ENCODE measurements around the gene LPA. TPM values are rescaled to one million over a fixed set of nuclear protein-coding genes. Genes with fewer than 3 reads are reported as not detected.
"Not testable (repeated sequence)": the region's sequence is repeated elsewhere in the genome, so short reads cannot be mapped to it uniquely, and the experiment has no call there.

The LPA gene
- total RNA-seq, 1 experiment from 2014 or later = 0.13 TPM

DNA sequence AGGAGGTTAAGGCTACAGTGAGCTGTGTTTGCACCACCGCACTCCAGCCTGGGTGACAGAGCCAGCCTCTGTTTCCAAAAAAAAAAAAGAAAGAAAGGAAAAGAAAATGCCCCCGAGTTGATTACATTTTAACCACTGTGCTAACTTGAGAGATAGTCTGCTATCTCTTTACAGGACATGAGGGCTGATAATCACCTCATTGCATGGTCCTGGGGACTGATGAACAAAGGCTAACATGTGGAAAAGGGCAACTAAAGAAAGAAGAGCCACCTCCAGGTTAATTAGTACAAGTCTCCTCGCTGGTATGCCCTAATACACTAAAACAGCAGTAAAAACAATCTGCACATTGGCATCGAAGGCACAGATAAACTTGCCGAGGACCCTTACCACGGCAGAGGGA is 33.8 kb upstream of the LPA start:
- H3K14ac ChIP-seq (ENCODE audit: insufficient read depth, low read length) = no peak overlapping the region
- H2AFZ ChIP-seq (ENCODE audit: low read length) = no peak overlapping the region
- no peak for DNase-seq
- H3K4me1 ChIP-seq (ENCODE audit: insufficient read depth, low read length) = no peaks in the 10 kb centered on the region
- H4K5ac ChIP-seq (ENCODE audit: insufficient read length, low read depth, low read length) = no peak overlapping the region
- no peak overlapping the region for H2AK5ac ChIP-seq (ENCODE audit: insufficient read length, low read length)
- H3K27ac ChIP-seq (ENCODE audit: insufficient read length, low read depth, low read length) = no peak overlapping the region
- no peak overlapping the region for H4K8ac ChIP-seq (replicated peaks; ENCODE audit: insufficient read length, low read depth, low read length)
- peaks cover 8% of the 10 kb centered on the region for H3K27me3 Mint-ChIP-seq (ENCODE audit: low read depth)
- H3K4me1 Mint-ChIP-seq = no peaks in the 10 kb centered on the region
- no peaks in the 10 kb centered on the region for H3K9me3 ChIP-seq (ENCODE audit: control insufficient read depth, low read depth, low read length)
- no peak overlapping the region for H2BK12ac ChIP-seq (ENCODE audit: insufficient read length, low read depth, low read length)
- no peaks in the 10 kb centered on the region for H3K23me2 ChIP-seq (ENCODE audit: insufficient read length, low read depth, low read length, poor library complexity, severe bottlenecking)
- WGBS (ENCODE audit: extremely low coverage, insufficient read length, low lambda C conversion rate) = no CpG with 5 or more reads among the region's 6 CpGs
- H3T11ph ChIP-seq (ENCODE audit: low read length) = no peak overlapping the region
- H3K9me3 Mint-ChIP-seq = peaks cover 14 to 17% of the 10 kb centered on the region in 2 experiments
- no peak overlapping the region for H3K56ac ChIP-seq (ENCODE audit: insufficient read length, low read depth, low read length)
- no peak overlapping the region for H2BK15ac ChIP-seq (ENCODE audit: low read depth, low read length)
- H3K4ac ChIP-seq (ENCODE audit: low read depth, low read length) = no peak overlapping the region
- H2BK5ac ChIP-seq (ENCODE audit: insufficient read length, low read length) = no peak overlapping the region
- H3K4me3 Mint-ChIP-seq = no peak overlapping the region
- no peaks in the 10 kb centered on the region for H3K27me3 ChIP-seq (ENCODE audit: insufficient read depth, low read length)
- H3K9ac ChIP-seq (ENCODE audit: extremely low read depth, insufficient read length, low read length) = no peak overlapping the region
- H3K27ac Mint-ChIP-seq = no peak overlapping the region
- H3K18ac ChIP-seq (ENCODE audit: insufficient read length, low read depth, low read length) = no peak overlapping the region
- H3K23ac ChIP-seq (ENCODE audit: insufficient read length, low read depth, low read length) = no peak overlapping the region
- H4K91ac ChIP-seq (ENCODE audit: insufficient read length, low read depth, low read length) = no peak overlapping the region
- H4K20me1 ChIP-seq (ENCODE audit: control insufficient read depth, insufficient read depth, insufficient read length) = no peaks in the 10 kb centered on the region
- no peak overlapping the region for H2BK120ac ChIP-seq (ENCODE audit: low read depth, low read length, poor library complexity, severe bottlenecking)
- no peaks in the 10 kb centered on the region for H3K79me2 ChIP-seq (ENCODE audit: insufficient read depth, low read length)
- H3K36me3 Mint-ChIP-seq (ENCODE audit: insufficient read depth in 1 of 3, low read depth in 3 of 3) = peaks cover 8 to 11% (median 9%) of the 10 kb centered on the region in 3 experiments
- no peaks in the 10 kb centered on the region for H3K79me1 ChIP-seq (ENCODE audit: insufficient read depth, low read depth, low read length, poor library complexity, severe bottlenecking)
- TF ChIP-seq, protein P1, sequence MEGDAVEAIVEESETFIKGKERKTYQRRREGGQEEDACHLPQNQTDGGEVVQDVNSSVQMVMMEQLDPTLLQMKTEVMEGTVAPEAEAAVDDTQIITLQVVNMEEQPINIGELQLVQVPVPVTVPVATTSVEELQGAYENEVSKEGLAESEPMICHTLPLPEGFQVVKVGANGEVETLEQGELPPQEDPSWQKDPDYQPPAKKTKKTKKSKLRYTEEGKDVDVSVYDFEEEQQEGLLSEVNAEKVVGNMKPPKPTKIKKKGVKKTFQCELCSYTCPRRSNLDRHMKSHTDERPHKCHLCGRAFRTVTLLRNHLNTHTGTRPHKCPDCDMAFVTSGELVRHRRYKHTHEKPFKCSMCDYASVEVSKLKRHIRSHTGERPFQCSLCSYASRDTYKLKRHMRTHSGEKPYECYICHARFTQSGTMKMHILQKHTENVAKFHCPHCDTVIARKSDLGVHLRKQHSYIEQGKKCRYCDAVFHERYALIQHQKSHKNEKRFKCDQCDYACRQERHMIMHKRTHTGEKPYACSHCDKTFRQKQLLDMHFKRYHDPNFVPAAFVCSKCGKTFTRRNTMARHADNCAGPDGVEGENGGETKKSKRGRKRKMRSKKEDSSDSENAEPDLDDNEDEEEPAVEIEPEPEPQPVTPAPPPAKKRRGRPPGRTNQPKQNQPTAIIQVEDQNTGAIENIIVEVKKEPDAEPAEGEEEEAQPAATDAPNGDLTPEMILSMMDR (conservative IDR thresholded peaks at IDR 0.05) = no peak
- H2BK20ac ChIP-seq (ENCODE audit: low read depth, low read length, poor library complexity, severe bottlenecking) = no peak overlapping the region
- no peak overlapping the region for H3K4me2 ChIP-seq (ENCODE audit: insufficient read depth, insufficient read length, low read length)

DNA sequence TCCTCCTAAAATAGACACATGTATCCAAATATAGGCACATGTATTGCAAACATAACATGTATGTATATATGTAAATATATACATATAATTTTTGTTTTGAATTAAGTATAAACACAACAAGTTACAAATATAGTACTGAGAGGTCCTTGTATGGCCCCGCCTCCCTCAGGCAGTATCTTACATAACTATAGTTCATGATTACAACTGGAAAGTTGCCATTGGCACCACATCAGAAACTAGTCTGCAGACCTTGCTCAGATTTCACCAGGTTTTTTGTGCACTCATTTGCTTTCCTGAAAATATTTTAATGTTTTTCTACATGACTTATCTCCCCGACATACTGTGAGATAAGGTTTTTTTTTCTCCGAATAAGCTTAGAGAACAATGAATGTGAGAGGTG is 32.8 kb upstream of the LPA start:
- Mint-ChIP-seq H3K9me3 (peaks cover 14 to 17% of the 10 kb centered on the region in 2 experiments), H3K36me3 (ENCODE audit: insufficient read depth in 1 of 3, low read depth in 3 of 3) (peaks cover 8 to 11% (median 9%) of the 10 kb centered on the region in 3 experiments)
- H3K4me2 ChIP-seq (ENCODE audit: insufficient read depth, insufficient read length, low read length); H3K27ac ChIP-seq (ENCODE audit: insufficient read length, low read depth, low read length); H4K5ac ChIP-seq (ENCODE audit: insufficient read length, low read depth, low read length); H4K91ac ChIP-seq (ENCODE audit: insufficient read length, low read depth, low read length); H3K4ac ChIP-seq (ENCODE audit: low read depth, low read length); H2BK15ac ChIP-seq (ENCODE audit: low read depth, low read length); H3K79me1 ChIP-seq (ENCODE audit: insufficient read depth, low read depth, low read length, poor library complexity, severe bottlenecking); H2AK5ac ChIP-seq (ENCODE audit: insufficient read length, low read length); H4K8ac ChIP-seq (replicated peaks; ENCODE audit: insufficient read length, low read depth, low read length); H3K27ac Mint-ChIP-seq; H2BK20ac ChIP-seq (ENCODE audit: low read depth, low read length, poor library complexity, severe bottlenecking); H2BK120ac ChIP-seq (ENCODE audit: low read depth, low read length, poor library complexity, severe bottlenecking); H3K14ac ChIP-seq (ENCODE audit: insufficient read depth, low read length); H3K9ac ChIP-seq (ENCODE audit: extremely low read depth, insufficient read length, low read length); H3K4me3 Mint-ChIP-seq; H3K27me3 ChIP-seq (ENCODE audit: insufficient read depth, low read length); H3K23ac ChIP-seq (ENCODE audit: insufficient read length, low read depth, low read length); H3K9me3 ChIP-seq (ENCODE audit: control insufficient read depth, low read depth, low read length); H3K18ac ChIP-seq (ENCODE audit: insufficient read length, low read depth, low read length); H3T11ph ChIP-seq (ENCODE audit: low read length); H3K79me2 ChIP-seq (ENCODE audit: insufficient read depth, low read length); H2AFZ ChIP-seq (ENCODE audit: low read length); DNase-seq; H3K4me1 Mint-ChIP-seq; H4K20me1 ChIP-seq (ENCODE audit: control insufficient read depth, insufficient read depth, insufficient read length); H3K56ac ChIP-seq (ENCODE audit: insufficient read length, low read depth, low read length); H2BK12ac ChIP-seq (ENCODE audit: insufficient read length, low read depth, low read length); H3K23me2 ChIP-seq (ENCODE audit: insufficient read length, low read depth, low read length, poor library complexity, severe bottlenecking); H2BK5ac ChIP-seq (ENCODE audit: insufficient read length, low read length); H3K27me3 Mint-ChIP-seq (ENCODE audit: low read depth); H3K4me1 ChIP-seq (ENCODE audit: insufficient read depth, low read length): not testable (repeated sequence)
- WGBS (ENCODE audit: extremely low coverage, insufficient read length, low lambda C conversion rate) = no CpG with 5 or more reads among the region's 3 CpGs

All from H9 (cell line).